Stimulated activated CD8-positive, alpha-beta memory T cell treated with anti-CD3 and anti-CD28 coated beads, Interleukin-15, amount 100 ng/mL, for 4 hours (primary cell): ENCODE data around the gene CTXN2.

ENCODE experiments used
- DNase-seq, 2 donors: peaks; one replicate each; pipeline ENCODE4 v3.0.0-alpha.2; 2020; ENCODE audit warnings: low read depth in 2 of 2

The CTXN2 gene

GRCh38 chr15:48191574-48192225 is at the start of gene CTXN2:
CTXN2 (plus strand) TSS chr15:48191665; CDS start chr15:48201301, 9,636 bp downstream.
- DNase-seq: no peak

GRCh38 chr15:48143856-48144255 is 47.6 kb upstream of the CTXN2 start:
- DNase-seq: no peak

GRCh38 chr15:48144889-48145288 is 46.6 kb upstream of the CTXN2 start:
- no peak for DNase-seq

GRCh38 chr15:48145923-48146322 is 45.5 kb upstream of the CTXN2 start:
- no peak for DNase-seq

GRCh38 chr15:48147358-48147757 is 44.1 kb upstream of the CTXN2 start:
- DNase-seq: no peak

GRCh38 chr15:48149858-48150257 is 41.6 kb upstream of the CTXN2 start:
- DNase-seq: no peak

- no peak for DNase-seq
These were observed 37.9 kb upstream of the CTXN2 start for GRCh38 chr15:48153526-48153925.

GRCh38 chr15:48168616-48169015 is 22.8 kb upstream of the CTXN2 start:
- DNase-seq: no peak

- no peak for DNase-seq
These were observed 20.5 kb upstream of the CTXN2 start for GRCh38 chr15:48170981-48171380.

GRCh38 chr15:48175126-48175525 is 16.3 kb upstream of the CTXN2 start:
- DNase-seq: no peak

- DNase-seq: no peak
These were observed 15.4 kb upstream of the CTXN2 start for GRCh38 chr15:48176112-48176511.

- no peak for DNase-seq
These were observed 14.5 kb upstream of the CTXN2 start for GRCh38 chr15:48176957-48177356.

- DNase-seq: no peak
These were observed 14.1 kb upstream of the CTXN2 start for GRCh38 chr15:48177383-48177765.

GRCh38 chr15:48177766-48178647 is 13.5 kb upstream of the CTXN2 start, which contains the start of gene MYEF2:
MYEF2 (minus strand) TSS chr15:48178295; CDS start chr15:48178237, 58 bp downstream.
- DNase-seq: peak; percentile 35 to 50

GRCh38 chr15:48178648-48178931 is 12.9 kb upstream of the CTXN2 start:
- DNase-seq: no peak

GRCh38 chr15:48182749-48183148 is 8.7 kb upstream of the CTXN2 start:
- no peak for DNase-seq

GRCh38 chr15:48185529-48185928 is 5.9 kb upstream of the CTXN2 start:
- no peak for DNase-seq

- no peak for DNase-seq
These were observed 5.2 kb upstream of the CTXN2 start for GRCh38 chr15:48186271-48186670.

- DNase-seq: no peak
These were observed 412 bp upstream of the CTXN2 start for GRCh38 chr15:48190932-48191573.

- no peak for DNase-seq
These were observed 10.6 kb downstream of the CTXN2 start for GRCh38 chr15:48202068-48202467.

GRCh38 chr15:48205981-48206380 is 14.5 kb downstream of the CTXN2 start, which contains the start of gene SLC12A1:
SLC12A1 (plus strand) TSS chr15:48206302; CDS start chr15:48207720, 1,418 bp downstream.
- DNase-seq: no peak

- DNase-seq: no peak
These were observed 29.8 kb downstream of the CTXN2 start for GRCh38 chr15:48221261-48221660.

- DNase-seq: no peak
These were observed 30.4 kb downstream of the CTXN2 start for GRCh38 chr15:48221885-48222284.
